Activated CD4-positive, alpha-beta T cell treated with anti-CD3 and anti-CD28 coated beads, Interleukin-2, Interleukin-4, amounts not matched to agents 100 ng/mL and 50 ng/mL, durations not matched to agents 16 hours and 8 hours (primary cell): Measurements from ENCODE around the gene ZC3H7A.
A peak's percentile ranks its signal among the peaks of the same experiment; 100 is the strongest.
"Not testable (repeated sequence)": the region's sequence is repeated elsewhere in the genome, so short reads cannot be mapped to it uniquely, and the experiment has no call there.

Experiments
- DNase-seq: peaks from one replicate; pipeline ENCODE4 v3.0.0-alpha.2; 2020; ENCODE audit warnings: low spot score

The ZC3H7A gene

DNA sequence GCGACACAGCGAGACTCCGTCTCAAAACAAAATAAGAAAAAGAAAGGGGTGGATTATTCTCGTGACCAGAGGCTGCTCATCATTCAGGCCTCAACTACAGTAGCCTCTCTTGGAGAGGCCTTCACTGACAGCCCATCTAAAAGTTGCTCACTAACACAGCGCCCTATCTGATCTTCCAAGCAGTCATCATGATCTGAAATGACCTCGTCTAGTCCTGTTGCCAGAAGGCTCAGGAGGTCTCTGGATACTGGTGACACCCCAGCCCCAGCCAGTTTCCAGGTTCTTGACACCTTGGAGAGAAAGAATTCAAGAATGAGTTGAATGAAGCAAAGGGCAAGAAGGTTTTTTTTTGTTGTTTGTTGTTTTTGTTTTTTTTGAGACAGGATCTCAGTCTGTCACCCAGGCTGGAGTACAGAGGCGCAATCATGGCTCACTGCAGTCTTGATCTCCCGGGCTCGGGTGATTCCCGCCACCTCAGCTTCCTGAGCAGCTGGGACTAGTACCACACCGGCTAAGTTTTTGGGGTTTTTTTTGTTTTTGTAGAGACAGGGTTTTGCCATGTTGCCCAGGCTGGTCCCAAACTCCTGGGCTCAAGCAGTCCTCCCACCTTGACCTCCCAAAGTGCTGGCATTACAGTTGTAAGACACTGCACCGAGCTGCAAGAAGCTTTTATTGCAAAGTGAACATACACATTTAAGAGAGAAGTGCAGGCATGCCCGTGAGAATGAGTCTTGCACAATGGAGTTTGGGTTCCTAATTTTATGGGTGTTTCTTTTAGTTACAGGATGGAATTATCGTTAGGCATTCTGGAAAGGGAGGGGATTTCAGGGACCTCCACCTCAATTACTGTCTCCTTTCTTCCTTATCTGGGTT is 2.7 kb upstream of the ZC3H7A start:
- no peak for DNase-seq

DNA sequence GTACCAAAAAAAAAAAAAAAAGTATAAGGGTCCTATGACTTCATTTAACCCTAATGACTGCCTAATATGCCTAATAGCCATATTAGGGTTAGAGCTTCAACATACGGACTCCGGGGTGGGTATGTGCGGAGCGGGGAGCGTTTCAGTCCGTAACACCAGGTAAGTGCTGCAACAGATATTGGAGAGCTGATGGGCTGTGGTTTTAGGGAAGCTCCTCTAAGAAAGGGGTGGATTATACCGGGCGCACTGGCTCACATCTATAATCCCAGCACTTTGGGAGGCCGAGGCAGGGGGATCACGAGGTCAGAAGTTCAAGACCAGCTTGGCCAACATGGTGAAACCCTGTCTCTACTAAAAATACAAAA is 1.9 kb upstream of the ZC3H7A start:
- no peak for DNase-seq

DNA sequence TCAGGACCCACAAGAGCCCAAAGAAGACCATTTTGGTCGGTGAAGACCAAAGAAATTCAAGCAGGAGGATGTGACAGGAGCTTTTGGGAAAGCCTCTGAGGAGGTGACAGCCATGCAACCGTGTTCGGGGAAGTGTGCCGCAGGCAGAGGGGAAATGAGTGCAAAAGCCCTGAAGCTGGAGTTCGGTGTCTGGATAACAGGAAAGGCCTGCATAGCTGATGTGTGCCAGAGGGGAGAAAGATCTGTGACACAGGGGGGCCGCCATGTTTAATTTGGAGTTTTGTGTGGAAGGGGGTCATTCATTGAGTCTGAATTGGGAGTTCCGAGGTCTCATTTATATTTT is 870 bp upstream of the ZC3H7A start:
- peak; percentile 22 for DNase-seq

DNA sequence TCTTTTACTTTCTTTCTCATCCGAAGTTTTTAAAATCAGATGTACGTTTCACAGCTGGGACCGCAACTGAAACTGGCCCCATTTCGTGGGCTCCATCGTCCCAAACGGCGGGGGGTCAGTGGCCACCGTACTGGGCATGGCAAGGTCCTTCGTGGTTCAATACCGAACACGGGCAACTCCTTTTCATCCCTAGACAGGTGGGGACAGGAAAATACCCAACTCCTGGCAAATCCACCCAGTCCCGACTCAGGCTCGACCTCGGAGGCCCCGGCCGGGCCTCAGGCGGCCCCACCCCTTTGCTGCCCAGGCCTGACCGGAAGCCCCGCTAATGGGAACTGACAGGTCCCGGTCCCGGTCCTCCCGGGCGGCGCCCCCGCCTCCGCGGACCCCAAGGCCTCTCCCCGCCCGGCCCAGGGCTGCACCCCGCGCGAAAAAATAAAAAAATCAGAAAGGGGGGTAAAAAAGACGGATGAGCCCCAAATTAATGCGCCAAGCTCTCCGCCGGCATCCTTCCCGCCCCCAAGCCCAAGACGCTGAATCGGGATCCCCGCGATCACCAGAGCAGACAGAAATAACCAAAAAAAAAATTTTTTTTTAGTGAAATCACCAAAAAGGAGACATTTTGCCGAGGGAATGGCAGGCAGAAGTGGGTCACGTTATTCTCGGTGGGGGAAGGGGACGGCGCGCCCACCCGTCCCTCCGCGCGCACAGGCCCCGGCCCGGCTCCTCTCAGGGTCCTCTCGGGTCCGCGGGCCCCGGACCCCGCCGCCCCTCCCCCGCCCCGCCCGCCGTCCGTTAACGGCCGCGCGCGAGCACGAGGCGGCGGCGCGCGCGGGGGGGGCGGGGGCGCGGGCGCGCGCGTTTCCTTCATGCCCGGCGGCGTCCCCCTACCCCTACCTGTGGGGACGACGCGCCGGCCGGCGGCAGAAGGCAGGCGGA is 562 bp downstream of the ZC3H7A start:
- DNase-seq: no peak

DNA sequence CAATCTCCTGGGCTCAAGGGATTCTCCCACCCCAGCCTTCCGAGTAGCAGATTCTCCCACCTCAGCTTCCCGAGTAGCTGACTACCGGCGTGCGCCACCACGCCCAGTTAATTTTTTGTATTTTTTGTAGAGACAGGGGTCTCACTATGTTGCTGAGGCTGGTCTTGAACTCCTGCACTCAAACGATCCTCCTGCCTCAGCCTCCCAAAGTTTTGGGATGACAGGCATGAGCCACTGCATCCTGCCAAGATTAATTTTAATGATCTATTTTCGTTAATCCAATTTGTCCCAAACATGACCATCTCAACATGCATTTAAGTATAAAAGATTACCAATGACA is 1.2 kb downstream of the ZC3H7A start:
- no peak for DNase-seq

DNA sequence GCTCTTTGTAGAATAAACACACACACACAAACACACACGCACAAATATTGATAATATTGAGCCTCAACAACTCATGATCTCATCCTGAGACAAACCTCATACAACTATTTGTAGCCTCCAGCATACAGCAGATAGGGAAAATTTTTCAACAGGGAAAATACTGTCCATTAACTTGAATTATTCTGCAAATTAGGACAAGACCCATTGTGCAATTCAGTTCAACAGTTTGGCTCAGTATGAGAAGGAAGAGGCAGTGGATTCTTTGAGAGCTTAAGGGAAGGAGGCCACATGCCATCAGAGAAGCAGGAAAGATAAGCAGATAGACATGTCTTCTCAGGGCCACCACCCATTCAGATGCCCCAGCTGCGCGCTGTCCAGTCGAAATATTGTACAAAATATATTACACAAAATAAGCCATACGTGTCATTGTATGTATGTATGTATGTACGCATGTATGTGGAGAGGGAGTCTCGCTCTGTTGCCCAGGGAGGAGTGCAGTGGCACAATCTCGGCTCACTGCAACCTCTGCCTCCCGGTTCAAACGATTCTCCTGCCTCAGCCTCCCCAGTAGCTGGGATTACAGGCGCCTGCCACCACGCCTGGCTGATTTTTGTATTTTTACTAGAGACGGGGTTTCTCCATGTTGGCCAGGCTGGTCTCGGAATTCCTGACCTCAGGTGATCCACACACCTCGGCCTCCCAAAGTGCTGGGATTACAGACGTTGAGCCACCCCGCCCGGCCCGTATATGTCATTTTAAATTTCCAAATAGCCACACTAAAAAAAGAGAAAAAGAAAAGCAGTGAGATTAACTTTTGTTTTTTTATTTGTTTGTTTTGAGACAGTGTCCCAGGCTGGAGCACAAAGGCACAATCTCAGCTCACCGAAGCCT is 1.8 kb downstream of the ZC3H7A start:
- no peak for DNase-seq

DNA sequence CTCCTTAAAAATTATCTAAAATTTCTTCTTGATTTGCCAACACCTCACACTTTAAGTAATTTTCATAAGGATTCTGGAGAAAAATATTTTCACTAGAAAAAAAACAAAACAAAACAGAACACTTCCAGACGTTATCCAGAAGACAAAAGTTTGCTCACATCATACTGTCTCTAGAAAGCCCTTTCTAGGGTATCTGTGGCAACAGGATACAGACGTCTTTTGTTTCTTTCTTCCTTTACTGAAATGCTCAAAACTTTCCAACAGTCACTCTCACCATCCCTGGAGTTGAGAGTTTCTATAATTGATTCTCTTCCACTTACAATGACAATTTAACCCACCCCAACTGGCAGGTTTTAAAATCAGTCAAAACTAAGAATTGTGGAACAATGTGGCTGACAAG is 2.6 kb downstream of the ZC3H7A start:
- no peak for DNase-seq

DNA sequence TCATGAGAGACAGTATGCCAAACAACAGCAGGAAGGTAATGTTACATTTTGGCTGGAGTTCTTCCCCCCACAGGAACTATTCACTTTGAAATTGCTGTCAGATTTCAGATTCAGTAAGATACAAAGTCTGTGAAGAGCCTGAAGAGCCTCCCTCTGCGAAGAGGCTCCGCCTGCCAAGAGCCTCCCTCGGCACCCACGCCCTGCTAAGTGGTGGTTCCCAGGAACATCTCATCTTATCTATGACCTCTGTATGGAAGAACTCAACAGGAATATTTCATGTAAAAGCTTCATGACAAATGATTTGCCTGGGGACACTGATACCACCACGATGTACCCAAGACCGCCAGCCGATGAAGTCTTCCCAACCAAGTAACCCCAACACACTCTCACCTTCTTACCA is 3.2 kb downstream of the ZC3H7A start:
- no peak for DNase-seq

DNA sequence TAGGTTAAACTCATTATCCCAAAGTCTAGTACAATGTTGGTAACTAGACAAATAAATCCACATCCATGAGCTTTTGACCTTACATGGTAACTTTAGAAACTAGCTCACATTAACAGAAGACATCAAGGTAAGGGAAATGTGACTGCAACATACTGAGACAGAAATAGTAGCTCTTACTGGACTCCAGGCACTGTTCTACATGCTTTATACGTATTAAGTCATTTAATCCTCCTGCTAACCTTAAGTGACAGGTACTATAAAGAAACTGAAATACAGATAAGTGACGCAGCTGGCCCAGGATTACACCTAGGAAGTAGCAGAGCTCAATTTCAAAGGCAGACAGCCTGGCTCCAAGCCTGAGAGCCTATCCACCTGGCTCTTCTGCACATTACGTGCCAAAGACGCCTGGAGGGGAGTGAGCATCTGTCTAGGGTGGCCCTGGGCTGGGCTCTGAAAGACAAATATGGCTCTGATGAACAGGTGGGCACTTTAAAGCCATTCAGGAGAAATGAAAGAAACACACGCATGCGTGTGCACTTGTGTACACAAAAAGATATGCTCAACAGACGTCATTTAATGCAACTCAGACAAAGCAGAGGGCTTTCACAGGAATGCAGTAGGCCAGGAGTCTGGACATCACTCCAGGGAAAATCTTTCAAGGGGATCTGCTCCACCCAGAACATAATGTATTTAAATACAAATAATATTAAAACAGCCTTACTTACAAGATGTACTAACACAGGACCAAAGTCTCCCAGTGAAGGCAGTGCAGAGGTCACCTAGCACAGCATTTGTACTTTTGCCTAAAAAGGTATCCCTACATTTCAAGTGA is 4.4 kb downstream of the ZC3H7A start:
- DNase-seq: no peak

DNA sequence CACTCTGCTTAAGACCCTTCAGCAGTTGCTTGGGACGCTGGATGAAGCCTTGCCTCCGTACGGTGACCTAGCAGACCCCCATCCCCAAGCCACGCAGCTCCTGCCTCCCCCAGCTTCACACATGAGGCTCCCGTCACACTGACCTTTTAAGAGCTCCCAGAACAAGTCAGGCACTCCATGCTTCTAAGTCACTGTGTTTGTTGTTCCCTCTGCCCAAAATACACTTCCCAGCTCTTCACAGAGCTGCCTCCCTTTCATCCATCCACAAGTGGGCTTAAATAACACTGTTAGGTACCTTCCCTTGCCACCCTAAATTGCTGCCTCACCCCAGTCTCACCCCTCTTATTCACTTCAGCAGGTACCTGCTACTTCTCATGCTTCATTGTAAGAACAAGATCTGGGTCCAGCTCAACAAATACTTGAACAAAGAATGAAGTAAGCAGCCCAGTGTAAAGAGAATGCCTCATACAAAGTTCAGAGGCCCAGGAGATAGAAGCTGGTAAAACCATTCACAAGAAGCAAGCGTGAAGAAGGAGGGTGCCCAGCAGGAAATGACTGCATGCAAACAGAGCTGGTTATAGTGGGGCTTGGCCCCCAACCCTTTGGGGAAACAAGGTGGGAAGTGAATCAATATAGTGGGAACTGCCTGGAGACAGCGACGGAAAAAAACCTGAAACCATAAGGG is 5.8 kb downstream of the ZC3H7A start:
- DNase-seq: no peak

DNA sequence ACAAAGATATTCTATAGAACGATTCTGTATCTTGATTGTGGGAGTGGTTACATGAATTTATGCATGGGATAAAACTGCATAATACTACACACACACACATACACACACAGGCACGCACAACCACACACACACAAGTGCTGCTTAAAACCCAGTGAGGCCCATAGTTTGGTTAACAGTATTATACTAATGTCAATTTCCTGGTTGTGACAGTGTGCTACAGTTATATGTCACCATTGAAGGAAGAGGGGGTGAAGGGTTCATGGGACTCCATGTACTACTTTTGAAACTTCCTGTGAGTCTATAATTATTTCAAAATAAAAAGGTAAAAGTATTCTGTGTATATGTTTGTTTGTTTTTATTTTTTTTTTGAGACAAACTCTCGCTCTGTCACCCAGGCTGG is 8.1 kb downstream of the ZC3H7A start:
- peak; percentile 32 for DNase-seq

DNA sequence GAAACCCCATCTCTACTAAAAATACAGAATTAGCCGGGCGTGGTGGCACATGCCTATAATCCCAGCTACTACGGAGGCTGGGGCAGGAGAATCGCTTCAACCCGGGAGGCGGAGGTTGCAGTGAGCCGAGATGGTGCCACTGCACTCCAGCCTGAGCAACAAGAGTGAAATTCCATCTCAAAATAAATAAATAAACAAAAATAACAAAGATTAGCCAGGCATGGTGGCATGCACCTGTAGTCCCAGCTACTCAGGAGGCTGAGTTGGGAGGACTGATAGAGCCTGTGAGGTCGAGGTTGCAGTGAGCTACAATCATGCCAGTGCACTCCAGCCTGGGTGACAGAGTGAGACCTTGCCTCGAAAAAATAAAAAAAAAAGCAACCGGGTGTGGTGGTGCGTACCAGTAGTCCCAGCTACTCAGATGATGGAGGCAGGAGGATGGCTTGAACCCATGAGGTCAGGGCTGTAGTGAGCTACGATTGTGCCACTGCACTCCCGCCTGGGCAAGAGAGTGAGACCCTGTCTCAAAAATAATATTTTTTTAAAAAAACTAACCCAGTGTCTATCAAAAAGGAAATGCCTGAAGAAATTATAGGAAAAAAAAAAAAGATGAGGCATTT is 12.0 kb downstream of the ZC3H7A start:
- not testable (repeated sequence) for DNase-seq

DNA sequence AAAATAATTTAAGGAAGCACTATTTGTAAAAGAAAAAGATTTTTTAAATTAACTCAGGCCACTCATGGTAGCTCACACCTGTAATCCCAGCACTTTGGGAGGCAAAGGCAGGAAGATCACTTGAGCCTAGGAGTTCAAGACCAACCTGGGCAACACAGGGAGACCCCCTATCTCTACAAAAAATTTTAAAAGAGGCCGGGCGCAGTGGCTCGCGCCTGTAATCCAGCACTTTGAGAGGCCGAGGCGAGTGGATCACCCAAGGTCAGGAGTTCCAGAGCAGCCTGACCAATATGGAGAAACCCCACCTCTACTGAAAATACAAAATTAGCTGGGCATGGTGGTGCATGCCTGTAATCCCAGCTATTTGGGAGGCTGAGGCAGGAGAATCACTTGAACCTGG is 12.7 kb downstream of the ZC3H7A start:
- not testable (repeated sequence) for DNase-seq

DNA sequence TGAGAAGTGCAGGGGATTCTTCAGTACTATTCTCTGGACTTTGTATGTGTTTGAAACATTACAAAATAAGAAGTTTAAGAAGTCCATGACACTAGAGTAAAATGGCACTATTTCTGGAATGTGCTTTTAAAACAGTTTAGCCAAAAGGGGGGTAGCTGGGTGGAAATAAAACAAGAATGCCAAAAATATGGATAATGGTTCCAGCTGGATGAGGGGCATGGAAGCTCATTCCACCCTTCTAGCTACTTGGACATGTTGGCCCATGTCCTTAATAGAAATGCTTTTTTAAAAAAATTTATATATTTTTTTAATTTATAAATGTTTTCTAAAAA is 13.1 kb downstream of the ZC3H7A start:
- DNase-seq: no peak

DNA sequence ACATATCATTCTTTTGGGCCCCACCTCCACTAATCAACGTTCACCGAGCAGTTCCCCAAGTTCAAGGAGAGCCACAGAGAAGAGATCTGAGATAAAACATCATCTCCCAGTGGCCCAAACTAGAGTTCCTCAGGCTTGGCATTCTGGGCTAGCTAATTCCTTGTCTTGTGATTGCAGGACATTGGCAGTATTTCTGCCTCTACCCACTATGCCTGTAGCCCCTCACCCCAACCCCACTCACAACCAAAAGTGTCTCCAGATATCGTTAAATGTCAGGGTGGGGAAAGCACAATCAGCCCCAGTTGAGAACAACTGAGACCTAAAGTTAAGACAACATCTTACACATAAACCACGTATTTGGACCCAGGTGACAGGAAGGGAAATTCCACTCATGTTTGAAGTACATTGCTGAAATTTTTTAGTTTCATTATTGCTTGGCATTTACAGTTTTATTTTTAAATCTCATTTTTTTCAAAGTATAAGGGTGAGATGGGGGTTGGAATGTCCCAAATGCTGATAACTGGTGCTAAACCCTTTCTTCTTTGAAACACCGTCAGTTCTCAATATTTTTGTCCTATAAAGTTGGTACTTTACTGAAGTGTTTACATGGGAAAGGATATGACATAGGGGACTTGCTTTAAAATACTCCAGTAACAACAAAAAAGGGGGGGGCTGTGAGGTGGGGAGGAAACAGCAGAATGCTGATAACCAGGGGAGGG is 13.6 kb downstream of the ZC3H7A start:
- DNase-seq: peak; percentile 84

DNA sequence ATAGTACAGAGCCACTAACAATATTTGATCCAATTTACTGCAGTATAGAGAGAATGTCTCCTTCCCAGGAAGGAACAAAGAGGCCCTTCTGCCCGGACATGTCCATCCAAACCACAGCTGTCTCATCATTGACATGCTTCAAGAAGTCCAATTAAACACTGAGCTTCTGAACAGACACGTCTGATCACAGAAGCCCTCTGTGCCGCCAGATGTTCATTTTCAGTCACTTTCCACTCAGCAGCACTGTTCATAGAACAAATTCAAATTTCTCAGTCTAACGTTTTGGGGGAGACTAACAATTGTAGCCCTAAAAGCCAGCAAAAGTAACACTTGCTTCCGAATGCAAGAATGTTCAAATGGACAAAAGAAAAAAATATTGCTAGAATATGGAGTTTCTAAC is 15.3 kb downstream of the ZC3H7A start:
- DNase-seq: no peak

DNA sequence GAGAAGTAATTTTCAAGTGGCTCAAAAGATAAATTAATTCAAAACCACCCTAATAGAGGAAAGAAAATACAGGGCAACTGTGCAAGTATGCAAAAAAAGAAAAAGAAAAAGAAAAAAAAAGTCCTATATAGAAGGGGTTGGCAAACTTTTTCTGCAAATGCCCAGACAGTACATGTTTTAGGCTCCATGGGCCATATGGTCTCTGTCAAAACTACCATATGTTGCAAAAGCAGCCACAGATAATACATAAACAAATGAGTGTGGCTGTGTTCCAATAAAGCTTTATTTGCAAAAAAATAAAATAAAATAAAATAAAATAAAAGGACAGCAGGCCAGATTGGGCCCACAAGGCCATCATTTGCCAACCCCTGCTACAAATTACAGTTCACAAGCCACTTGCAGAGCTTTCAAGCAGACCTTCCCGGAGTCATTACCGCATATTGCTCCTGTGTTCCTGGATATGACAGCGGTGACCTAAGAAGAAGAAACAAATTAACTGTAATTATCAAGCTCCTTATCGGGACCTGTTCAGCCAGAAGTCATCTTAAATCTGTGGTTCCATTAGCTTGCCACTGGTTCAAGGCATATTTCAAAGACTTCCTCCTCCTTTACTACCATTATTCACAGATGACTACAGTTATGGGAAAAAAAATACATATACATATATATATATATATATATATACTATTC is 15.9 kb downstream of the ZC3H7A start:
- no peak for DNase-seq

DNA sequence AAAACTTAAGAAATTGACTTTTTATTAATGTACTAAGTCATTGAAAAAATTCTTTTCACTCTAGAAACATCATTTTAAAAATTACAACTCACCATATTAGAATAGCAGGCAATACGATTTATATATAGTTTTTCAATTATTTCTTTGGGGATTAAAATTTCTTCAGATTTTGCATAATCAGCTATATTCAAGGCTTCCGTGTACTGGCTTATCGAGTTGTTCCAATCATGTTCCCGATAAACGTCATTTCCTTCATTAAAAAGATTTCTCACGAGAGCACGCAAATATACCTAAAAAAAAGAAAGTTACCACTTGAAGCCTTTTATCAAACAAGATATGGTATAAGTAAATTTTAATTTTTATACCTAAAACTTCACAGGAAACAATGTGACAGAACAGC is 18.0 kb downstream of the ZC3H7A start:
- DNase-seq: no peak

DNA sequence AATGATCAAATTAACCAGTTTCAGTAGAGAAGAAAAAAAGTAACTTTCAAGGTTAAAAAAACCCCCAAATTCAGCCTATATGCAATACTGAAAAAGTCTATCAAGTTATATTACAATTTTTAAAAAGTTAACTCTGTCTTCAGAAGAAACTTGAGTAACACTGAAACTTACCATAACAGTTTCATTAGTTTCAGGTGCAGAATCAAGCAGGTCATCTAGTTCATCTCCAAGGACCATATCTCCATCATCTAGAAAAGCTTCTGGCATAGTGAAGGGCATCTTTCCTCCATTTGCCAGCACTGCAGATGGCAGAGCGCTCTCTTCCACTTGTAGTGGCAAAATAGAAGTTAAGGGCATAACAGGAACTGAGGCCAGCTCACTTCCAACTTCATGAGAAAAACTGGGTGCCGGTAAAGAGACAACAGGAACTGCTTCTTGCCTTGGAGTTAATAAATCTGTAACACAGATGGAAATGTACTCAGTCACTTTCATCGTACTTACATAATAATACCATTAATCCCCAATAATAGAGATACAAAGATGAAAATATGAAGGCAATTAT is 22.9 kb downstream of the ZC3H7A start:
- peak; percentile 24 for DNase-seq
